ENCODE data around the gene TRPV2.
"Not testable (repeated sequence)": the region's sequence is repeated elsewhere in the genome, so short reads cannot be mapped to it uniquely, and the experiment has no call there.

- TF ChIP-seq CTCF, POLR2A (IDR thresholded peaks at IDR 0.05): not testable (repeated sequence)
Measured at GRCh38 chr17:16403847-16404246, 11.5 kb upstream of the TRPV2 start.

Measured in testis (tissue), 2 donors.